GM12875 (cell line): ENCODE measurements around the gene ACOX2.
A peak's percentile ranks its signal among the peaks of the same experiment; 100 is the strongest.

ENCODE experiments used
- H3K4me3 ChIP-seq: one replicate; pipeline ENCODE4 v1.5.1; 2011; ENCODE audit warnings: low read depth, low read length, control low read depth
- CTCF ChIP-seq: IDR thresholded peaks from 2 replicates; pipeline ENCODE4 v1.5.1; 2011; ENCODE audit warnings: low read depth, mild to moderate bottlenecking, control low read depth, inconsistent platforms, low read length, moderate library complexity, borderline replicate concordance; ENCODE audit not compliant: insufficient read depth

Gene ACOX2

GRCh38 chr3:58463181-58463941, 73.6 kb downstream of the ACOX2 start:
- no peak overlapping the region for H3K4me3 ChIP-seq
- TF ChIP-seq CTCF: peak; percentile 92

DNA sequence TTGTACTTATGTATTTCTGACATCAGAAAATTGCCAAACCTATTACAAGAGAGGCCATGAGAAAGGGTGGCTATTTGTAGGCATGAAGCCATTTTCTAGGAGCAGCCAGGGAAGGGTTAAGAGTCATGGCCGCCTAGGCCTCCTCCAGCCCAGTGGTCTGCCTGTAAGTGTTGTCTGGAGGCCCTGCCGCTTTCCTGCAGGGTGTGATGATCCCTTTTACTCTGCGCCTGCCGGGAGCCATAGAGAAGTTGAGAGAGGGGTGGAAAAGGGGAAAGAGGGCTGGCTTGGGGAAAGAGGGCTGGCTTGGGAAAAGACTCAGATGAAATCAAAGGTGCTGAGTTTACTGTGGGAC, 74.2 kb downstream of the ACOX2 start:
- TF ChIP-seq CTCF: no peak
- no peak overlapping the region for H3K4me3 ChIP-seq

GRCh38 chr3:58459160-58459559, 77.8 kb downstream of the ACOX2 start:
- no peak for TF ChIP-seq CTCF
- no peak overlapping the region for H3K4me3 ChIP-seq
